GM18951 (cell line): Measurements from ENCODE around the gene VPS26B.
"Not testable (repeated sequence)": the region's sequence is repeated elsewhere in the genome, so short reads cannot be mapped to it uniquely, and the experiment has no call there.

Source experiments
- POLR2A ChIP-seq: IDR thresholded peaks from 4 replicates; pipeline ENCODE4 v1.6.1; 2011; ENCODE audit warnings: mild to moderate bottlenecking; ENCODE audit not compliant: insufficient read length, insufficient read depth; ENCODE audit errors: extremely low read depth
- in situ Hi-C: fragments of 300-500 bp; cut with MboI; formaldehyde crosslinking; loops from one replicate; pipeline ENCODE4 v1.12.0; 2022; ENCODE audit warnings: low sequenced_read_pairs, mixed read lengths, inconsistent platforms; ENCODE audit not compliant: unreplicated experiment

The VPS26B gene

DNA sequence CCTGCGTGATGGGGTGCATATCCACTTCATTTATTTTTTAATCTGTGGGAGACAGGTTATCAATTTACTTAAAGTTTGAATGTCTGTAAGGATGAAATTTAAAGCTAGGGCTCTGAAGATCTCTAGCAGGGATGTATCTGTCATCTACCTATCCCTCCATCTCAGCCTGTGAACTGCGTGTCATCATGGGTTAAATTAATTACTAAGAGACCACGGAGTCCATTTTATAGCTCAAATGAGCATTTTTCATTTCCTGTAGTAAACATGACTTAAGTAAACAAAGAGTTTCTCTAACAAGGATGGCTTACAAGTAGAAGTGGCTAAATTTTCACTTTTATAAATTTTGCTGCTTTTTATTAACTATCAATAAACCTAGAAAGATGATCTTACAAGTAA is 48.8 kb downstream of the VPS26B start:
- no peak for TF ChIP-seq POLR2A
- in situ Hi-C loops: no loop called here

GRCh38 chr11:134275188-134275533 is 50.7 kb downstream of the VPS26B start:
- in situ Hi-C loops: no loop called here
- TF ChIP-seq POLR2A: no peak

- no peak for TF ChIP-seq POLR2A
- in situ Hi-C loops: no loop called here
These were observed 51.3 kb downstream of the VPS26B start, which contains the start of gene GLB1L3 for GRCh38 chr11:134275534-134276395. TSS of gene GLB1L3 (plus strand) at chr11:134276379. CDS start at chr11:134276741, 362 bp downstream.

- no peak for TF ChIP-seq POLR2A
- in situ Hi-C loops: no loop called here
These were observed 52.1 kb downstream of the VPS26B start for GRCh38 chr11:134276396-134277182.

- in situ Hi-C loops: no loop called here
- TF ChIP-seq POLR2A: no peak
These were observed 52.9 kb downstream of the VPS26B start for GRCh38 chr11:134277183-134278001.

- TF ChIP-seq POLR2A: no peak
- in situ Hi-C loops: no loop called here
These were observed 53.9 kb downstream of the VPS26B start for GRCh38 chr11:134278356-134278755.

DNA sequence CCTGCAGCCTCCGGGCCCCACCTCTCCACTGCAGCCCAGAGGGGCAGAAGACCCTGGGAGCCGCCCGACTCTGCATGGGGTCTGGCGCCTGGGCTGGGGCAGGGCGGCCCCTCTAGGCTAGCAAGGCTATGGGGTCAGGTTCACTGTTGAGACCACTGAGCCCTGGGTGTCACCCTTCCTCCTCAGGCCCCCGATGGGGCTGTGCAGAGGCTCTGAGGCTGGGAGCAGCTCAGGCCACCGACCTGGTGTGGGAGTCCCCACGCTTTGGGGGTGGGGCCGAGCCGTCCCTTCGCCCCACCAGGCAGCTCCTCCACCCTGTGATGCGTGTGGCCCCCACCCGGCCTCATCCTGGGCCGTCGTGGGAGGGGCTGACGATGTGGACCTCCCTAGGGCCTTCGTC is 57.2 kb downstream of the VPS26B start:
- in situ Hi-C loops: not testable (repeated sequence)

DNA sequence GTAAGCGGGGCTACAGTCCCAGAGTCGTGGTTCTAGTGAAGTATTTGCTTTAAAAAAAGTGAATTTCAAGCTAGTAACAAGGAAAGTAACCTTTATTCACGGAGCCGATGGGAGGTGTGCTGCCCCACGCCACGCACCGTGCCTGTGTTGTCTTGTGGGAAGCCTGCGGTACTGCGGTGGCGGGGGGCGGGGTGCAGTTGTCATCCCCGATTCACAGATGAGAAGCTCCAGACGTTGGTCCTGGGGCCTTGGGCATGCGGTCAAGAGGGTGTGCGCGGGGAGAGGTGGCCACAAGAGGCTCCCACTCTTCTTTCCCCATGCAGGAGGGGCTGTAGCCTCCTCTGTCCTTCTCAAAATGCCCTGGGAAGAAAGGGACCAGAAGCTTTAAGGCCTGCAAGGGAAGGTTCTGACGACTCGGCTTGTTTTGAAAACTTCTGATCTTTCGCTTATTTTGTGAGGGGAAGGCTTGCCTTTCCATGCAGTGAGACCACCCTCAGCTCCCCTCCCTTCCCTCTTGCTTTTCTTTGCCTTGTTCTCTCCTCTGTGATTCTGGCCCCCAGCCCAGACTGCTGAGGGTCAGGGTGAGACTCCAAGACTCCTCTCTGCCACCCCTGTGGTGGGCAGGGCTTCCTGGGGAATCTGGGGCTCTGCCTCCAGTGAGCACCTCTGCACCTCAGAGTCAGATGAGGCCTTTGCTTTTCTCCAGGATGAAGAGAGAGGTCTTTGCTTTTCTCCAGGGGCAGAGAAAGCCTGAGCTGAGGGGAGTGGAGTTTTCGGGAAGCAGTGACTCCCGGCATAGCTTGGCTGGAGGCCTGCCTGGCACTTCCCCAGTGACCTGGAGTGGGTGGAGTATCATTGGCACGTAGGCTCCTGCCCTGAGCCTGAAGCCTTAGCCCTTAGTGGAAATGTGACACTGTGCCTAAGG is 57.9 kb downstream of the VPS26B start:
- in situ Hi-C loops: no loop called here
- no peak for TF ChIP-seq POLR2A

DNA sequence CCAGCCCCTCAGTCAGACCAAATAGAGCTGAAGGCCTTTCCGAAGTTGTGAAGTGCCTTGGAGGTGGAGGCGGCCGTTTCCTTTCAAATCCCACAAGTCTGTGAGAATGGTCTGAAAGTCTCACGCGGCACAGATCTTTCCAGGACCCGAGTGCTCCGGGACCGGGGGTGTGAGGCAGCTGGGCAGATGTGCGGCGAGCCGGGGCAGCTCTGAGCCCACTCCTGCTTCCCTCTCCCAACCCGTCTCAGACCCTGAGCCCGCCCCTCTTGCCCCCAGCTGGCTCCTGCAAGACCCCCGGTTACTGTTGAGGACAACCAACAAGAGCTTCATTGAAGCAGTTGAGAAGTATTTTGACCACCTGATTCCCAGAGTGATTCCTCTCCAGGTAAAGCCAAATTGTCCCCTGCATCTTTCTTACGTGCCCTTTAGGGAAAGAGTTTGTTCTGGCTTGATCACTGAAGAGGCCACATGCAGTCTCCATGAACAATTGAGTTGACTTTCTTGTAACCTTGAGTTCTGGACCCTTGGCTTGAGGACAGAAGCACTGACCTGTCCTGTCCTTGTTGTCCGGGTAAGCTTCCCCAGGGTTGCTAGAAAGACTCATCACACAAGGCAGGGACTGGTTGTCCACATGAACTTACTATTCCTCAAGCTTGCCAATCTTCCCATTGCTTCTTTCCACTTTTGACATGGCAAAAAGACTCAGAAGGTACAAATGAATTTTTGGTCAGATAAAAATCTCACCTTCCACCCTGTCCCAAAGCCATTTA is 59.2 kb downstream of the VPS26B start:
- TF ChIP-seq POLR2A: no peak
- in situ Hi-C loops: no loop called here

GRCh38 chr11:134284349-134284748 is 59.9 kb downstream of the VPS26B start:
- in situ Hi-C loops: not testable (repeated sequence)

- in situ Hi-C loops: no loop called here
- no peak for TF ChIP-seq POLR2A
These were observed 63.1 kb downstream of the VPS26B start for GRCh38 chr11:134287561-134287960.

DNA sequence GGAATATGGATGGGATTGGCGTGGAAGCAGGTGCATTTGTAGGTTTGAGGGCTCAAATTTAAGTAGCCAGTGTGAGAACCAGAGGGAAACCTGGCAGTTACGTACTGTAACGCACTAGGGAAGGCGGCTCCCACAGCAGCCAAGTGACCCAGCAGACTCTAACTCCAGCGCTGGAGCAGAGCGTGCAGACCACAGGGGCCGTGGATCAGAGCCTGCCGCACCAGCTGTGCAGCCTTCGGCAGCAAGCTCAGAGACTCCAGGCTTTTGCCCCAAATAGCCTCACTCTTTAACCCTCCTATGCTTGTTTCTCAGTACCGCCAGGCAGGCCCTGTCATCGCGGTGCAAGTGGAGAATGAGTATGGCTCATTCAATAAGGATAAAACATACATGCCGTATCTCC is 64.0 kb downstream of the VPS26B start:
- TF ChIP-seq POLR2A: no peak
- in situ Hi-C loops: no loop called here
